HEK293 (cell line): ENCODE data around the gene HOXA10.

Source experiments
- ZNF184 ChIP-seq: fragments of 450-650 bp; IDR thresholded peaks from 2 replicates; pipeline ENCODE4 v1.5.1; 2018; ENCODE audit warnings: missing biosample characterization, mild to moderate bottlenecking, missing genetic modification characterization
- ZNF335 ChIP-seq: fragments of 450-650 bp; formaldehyde crosslinking; conservative IDR thresholded peaks from 2 replicates; pipeline ENCODE4 v1.5.1; 2016; ENCODE audit warnings: missing biosample characterization, missing genetic modification characterization
- ZNF37A ChIP-seq: fragments of 450-650 bp; IDR thresholded peaks from 2 replicates; pipeline ENCODE4 v1.5.1; 2018; ENCODE audit warnings: missing biosample characterization, missing genetic modification characterization
- ZNF394 ChIP-seq: fragments of 450-650 bp; formaldehyde crosslinking; IDR thresholded peaks from 2 replicates; pipeline ENCODE4 v1.5.1; 2016; ENCODE audit warnings: missing biosample characterization, missing genetic modification characterization, mild to moderate bottlenecking, moderate library complexity, borderline replicate concordance
- ZNF670 ChIP-seq: fragments of 450-650 bp; formaldehyde crosslinking; IDR thresholded peaks from 2 replicates; pipeline ENCODE4 v1.5.1; 2016; ENCODE audit warnings: missing biosample characterization, missing genetic modification characterization, low read depth
- TF ChIP-seq, protein P1 (sequence below): fragments of 450-650 bp; formaldehyde crosslinking; IDR thresholded peaks from 2 replicates; pipeline ENCODE4 v1.5.1; 2016; ENCODE audit warnings: missing biosample characterization, missing genetic modification characterization
- TF ChIP-seq, protein P2 (sequence below): fragments of 450-650 bp; formaldehyde crosslinking; IDR thresholded peaks from 2 replicates; pipeline ENCODE4 v1.5.1; 2017; ENCODE audit warnings: missing biosample characterization, missing genetic modification characterization
- TF ChIP-seq, protein P3 (sequence below): fragments of 450-650 bp; formaldehyde crosslinking; conservative IDR thresholded peaks from 2 replicates; pipeline ENCODE4 v1.5.1; 2016; ENCODE audit warnings: low read depth, missing biosample characterization, missing genetic modification characterization
- TF ChIP-seq, protein P4 (sequence below): fragments of 450-650 bp; IDR thresholded peaks from 2 replicates; pipeline ENCODE4 v1.5.1; 2018; ENCODE audit warnings: missing biosample characterization, mild to moderate bottlenecking, missing genetic modification characterization
- TF ChIP-seq, protein P5 (sequence below): fragments of 450-650 bp; formaldehyde crosslinking; IDR thresholded peaks from 2 replicates; pipeline ENCODE4 v1.5.1; 2016; ENCODE audit warnings: missing biosample characterization, missing genetic modification characterization
- TF ChIP-seq, protein P6 (sequence below): fragments of 450-650 bp; formaldehyde crosslinking; IDR thresholded peaks from 2 replicates; pipeline ENCODE4 v1.5.1; 2016; ENCODE audit warnings: missing biosample characterization, missing genetic modification characterization
- TF ChIP-seq, protein P7 (sequence below): fragments of 450-650 bp; formaldehyde crosslinking; conservative IDR thresholded peaks from 2 replicates; pipeline ENCODE4 v1.5.1; 2016; ENCODE audit warnings: low read depth, missing biosample characterization, missing genetic modification characterization
- TF ChIP-seq, protein P8 (sequence below): fragments of 450-650 bp; formaldehyde crosslinking; IDR thresholded peaks from 2 replicates; pipeline ENCODE4 v1.5.1; 2016; ENCODE audit warnings: missing biosample characterization, missing genetic modification characterization, low read depth
- TF ChIP-seq, protein P9 (sequence below): fragments of 450-650 bp; formaldehyde crosslinking; optimal IDR thresholded peaks from 2 replicates; pipeline ENCODE3; 2016; ENCODE audit warnings: missing biosample characterization, mild to moderate bottlenecking, missing genetic modification characterization

DNA sequence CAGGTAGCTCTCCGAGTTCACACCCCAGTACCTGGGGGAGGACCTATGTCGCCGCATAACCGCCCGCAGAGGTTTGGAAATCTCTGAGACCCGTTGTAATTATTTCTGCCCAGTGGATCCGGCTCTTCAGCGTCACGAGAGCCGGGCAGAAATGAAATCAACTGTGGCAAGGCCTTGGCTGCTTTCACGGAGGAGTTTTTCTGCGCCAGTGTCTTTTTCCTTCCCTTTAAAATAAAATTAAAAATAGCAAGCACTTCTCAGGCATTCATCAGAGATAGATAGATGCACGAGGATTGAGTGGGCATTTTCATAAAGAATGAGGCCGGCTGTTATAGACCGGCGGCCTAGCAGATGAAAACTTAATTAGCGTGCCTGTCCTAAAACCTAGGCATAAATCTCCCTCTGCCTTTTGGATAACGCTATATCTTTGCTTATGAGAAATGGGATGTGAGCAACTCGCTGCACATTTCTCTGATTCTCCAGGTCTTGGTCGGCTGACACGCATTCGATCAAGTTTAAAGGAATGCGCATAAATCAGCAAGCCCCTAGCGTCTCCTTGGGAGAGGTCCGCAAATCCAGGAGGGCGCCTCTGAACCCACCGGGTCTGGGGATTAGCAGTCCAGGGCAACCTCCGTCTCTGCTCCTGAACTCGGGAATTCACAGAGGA, 19.3 kb upstream of the HOXA10 start:
- TF ChIP-seq, protein P1, sequence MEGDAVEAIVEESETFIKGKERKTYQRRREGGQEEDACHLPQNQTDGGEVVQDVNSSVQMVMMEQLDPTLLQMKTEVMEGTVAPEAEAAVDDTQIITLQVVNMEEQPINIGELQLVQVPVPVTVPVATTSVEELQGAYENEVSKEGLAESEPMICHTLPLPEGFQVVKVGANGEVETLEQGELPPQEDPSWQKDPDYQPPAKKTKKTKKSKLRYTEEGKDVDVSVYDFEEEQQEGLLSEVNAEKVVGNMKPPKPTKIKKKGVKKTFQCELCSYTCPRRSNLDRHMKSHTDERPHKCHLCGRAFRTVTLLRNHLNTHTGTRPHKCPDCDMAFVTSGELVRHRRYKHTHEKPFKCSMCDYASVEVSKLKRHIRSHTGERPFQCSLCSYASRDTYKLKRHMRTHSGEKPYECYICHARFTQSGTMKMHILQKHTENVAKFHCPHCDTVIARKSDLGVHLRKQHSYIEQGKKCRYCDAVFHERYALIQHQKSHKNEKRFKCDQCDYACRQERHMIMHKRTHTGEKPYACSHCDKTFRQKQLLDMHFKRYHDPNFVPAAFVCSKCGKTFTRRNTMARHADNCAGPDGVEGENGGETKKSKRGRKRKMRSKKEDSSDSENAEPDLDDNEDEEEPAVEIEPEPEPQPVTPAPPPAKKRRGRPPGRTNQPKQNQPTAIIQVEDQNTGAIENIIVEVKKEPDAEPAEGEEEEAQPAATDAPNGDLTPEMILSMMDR (tag by site-specific recombination): no peak
- TF ChIP-seq ZNF670 (tag by site-specific recombination) (no peak), ZNF184 (tag by site-specific recombination) (no peak), ZNF394 (tag by site-specific recombination) (no peak), ZNF335 (tag by site-specific recombination) (no peak), ZNF37A (tag by site-specific recombination) (no peak)
- TF ChIP-seq, protein P2, sequence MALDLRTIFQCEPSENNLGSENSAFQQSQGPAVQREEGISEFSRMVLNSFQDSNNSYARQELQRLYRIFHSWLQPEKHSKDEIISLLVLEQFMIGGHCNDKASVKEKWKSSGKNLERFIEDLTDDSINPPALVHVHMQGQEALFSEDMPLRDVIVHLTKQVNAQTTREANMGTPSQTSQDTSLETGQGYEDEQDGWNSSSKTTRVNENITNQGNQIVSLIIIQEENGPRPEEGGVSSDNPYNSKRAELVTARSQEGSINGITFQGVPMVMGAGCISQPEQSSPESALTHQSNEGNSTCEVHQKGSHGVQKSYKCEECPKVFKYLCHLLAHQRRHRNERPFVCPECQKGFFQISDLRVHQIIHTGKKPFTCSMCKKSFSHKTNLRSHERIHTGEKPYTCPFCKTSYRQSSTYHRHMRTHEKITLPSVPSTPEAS (tag by site-specific recombination): no peak
- TF ChIP-seq, protein P3, sequence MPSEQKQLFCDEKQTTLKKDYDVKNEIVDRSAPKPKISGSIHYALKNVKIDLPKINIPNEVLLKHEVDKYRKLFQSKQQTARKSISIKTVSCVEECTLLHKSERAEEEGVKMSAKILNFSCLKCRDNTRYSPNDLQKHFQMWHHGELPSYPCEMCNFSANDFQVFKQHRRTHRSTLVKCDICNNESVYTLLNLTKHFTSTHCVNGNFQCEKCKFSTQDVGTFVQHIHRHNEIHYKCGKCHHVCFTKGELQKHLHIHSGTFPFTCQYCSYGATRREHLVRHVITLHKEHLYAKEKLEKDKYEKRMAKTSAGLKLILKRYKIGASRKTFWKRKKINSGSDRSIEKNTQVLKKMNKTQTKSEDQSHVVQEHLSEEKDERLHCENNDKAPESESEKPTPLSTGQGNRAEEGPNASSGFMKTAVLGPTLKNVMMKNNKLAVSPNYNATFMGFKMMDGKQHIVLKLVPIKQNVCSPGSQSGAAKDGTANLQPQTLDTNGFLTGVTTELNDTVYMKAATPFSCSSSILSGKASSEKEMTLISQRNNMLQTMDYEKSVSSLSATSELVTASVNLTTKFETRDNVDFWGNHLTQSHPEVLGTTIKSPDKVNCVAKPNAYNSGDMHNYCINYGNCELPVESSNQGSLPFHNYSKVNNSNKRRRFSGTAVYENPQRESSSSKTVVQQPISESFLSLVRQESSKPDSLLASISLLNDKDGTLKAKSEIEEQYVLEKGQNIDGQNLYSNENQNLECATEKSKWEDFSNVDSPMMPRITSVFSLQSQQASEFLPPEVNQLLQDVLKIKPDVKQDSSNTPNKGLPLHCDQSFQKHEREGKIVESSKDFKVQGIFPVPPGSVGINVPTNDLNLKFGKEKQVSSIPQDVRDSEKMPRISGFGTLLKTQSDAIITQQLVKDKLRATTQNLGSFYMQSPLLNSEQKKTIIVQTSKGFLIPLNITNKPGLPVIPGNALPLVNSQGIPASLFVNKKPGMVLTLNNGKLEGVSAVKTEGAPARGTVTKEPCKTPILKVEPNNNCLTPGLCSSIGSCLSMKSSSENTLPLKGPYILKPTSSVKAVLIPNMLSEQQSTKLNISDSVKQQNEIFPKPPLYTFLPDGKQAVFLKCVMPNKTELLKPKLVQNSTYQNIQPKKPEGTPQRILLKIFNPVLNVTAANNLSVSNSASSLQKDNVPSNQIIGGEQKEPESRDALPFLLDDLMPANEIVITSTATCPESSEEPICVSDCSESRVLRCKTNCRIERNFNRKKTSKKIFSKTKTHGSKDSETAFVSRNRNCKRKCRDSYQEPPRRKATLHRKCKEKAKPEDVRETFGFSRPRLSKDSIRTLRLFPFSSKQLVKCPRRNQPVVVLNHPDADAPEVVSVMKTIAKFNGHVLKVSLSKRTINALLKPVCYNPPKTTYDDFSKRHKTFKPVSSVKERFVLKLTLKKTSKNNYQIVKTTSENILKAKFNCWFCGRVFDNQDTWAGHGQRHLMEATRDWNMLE: no peak
- TF ChIP-seq, protein P4, sequence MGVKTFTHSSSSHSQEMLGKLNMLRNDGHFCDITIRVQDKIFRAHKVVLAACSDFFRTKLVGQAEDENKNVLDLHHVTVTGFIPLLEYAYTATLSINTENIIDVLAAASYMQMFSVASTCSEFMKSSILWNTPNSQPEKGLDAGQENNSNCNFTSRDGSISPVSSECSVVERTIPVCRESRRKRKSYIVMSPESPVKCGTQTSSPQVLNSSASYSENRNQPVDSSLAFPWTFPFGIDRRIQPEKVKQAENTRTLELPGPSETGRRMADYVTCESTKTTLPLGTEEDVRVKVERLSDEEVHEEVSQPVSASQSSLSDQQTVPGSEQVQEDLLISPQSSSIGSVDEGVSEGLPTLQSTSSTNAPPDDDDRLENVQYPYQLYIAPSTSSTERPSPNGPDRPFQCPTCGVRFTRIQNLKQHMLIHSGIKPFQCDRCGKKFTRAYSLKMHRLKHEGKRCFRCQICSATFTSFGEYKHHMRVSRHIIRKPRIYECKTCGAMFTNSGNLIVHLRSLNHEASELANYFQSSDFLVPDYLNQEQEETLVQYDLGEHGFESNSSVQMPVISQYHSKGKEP: no peak
- TF ChIP-seq, protein P5, sequence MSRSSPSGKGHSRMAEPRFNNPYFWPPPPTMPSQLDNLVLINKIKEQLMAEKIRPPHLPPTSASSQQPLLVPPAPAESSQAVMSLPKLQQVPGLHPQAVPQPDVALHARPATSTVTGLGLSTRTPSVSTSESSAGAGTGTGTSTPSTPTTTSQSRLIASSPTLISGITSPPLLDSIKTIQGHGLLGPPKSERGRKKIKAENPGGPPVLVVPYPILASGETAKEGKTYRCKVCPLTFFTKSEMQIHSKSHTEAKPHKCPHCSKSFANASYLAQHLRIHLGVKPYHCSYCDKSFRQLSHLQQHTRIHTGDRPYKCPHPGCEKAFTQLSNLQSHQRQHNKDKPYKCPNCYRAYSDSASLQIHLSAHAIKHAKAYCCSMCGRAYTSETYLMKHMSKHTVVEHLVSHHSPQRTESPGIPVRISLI (tag by site-specific recombination): no peak
- TF ChIP-seq, protein P6, sequence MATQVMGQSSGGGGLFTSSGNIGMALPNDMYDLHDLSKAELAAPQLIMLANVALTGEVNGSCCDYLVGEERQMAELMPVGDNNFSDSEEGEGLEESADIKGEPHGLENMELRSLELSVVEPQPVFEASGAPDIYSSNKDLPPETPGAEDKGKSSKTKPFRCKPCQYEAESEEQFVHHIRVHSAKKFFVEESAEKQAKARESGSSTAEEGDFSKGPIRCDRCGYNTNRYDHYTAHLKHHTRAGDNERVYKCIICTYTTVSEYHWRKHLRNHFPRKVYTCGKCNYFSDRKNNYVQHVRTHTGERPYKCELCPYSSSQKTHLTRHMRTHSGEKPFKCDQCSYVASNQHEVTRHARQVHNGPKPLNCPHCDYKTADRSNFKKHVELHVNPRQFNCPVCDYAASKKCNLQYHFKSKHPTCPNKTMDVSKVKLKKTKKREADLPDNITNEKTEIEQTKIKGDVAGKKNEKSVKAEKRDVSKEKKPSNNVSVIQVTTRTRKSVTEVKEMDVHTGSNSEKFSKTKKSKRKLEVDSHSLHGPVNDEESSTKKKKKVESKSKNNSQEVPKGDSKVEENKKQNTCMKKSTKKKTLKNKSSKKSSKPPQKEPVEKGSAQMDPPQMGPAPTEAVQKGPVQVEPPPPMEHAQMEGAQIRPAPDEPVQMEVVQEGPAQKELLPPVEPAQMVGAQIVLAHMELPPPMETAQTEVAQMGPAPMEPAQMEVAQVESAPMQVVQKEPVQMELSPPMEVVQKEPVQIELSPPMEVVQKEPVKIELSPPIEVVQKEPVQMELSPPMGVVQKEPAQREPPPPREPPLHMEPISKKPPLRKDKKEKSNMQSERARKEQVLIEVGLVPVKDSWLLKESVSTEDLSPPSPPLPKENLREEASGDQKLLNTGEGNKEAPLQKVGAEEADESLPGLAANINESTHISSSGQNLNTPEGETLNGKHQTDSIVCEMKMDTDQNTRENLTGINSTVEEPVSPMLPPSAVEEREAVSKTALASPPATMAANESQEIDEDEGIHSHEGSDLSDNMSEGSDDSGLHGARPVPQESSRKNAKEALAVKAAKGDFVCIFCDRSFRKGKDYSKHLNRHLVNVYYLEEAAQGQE (tag by site-specific recombination): no peak
- TF ChIP-seq, protein P7, sequence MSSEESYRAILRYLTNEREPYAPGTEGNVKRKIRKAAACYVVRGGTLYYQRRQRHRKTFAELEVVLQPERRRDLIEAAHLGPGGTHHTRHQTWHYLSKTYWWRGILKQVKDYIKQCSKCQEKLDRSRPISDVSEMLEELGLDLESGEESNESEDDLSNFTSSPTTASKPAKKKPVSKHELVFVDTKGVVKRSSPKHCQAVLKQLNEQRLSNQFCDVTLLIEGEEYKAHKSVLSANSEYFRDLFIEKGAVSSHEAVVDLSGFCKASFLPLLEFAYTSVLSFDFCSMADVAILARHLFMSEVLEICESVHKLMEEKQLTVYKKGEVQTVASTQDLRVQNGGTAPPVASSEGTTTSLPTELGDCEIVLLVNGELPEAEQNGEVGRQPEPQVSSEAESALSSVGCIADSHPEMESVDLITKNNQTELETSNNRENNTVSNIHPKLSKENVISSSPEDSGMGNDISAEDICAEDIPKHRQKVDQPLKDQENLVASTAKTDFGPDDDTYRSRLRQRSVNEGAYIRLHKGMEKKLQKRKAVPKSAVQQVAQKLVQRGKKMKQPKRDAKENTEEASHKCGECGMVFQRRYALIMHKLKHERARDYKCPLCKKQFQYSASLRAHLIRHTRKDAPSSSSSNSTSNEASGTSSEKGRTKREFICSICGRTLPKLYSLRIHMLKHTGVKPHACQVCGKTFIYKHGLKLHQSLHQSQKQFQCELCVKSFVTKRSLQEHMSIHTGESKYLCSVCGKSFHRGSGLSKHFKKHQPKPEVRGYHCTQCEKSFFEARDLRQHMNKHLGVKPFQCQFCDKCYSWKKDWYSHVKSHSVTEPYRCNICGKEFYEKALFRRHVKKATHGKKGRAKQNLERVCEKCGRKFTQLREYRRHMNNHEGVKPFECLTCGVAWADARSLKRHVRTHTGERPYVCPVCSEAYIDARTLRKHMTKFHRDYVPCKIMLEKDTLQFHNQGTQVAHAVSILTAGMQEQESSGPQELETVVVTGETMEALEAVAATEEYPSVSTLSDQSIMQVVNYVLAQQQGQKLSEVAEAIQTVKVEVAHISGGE (tag by site-specific recombination): no peak
- TF ChIP-seq, protein P8, sequence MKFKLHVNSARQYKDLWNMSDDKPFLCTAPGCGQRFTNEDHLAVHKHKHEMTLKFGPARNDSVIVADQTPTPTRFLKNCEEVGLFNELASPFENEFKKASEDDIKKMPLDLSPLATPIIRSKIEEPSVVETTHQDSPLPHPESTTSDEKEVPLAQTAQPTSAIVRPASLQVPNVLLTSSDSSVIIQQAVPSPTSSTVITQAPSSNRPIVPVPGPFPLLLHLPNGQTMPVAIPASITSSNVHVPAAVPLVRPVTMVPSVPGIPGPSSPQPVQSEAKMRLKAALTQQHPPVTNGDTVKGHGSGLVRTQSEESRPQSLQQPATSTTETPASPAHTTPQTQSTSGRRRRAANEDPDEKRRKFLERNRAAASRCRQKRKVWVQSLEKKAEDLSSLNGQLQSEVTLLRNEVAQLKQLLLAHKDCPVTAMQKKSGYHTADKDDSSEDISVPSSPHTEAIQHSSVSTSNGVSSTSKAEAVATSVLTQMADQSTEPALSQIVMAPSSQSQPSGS (tag by site-specific recombination): no peak
- TF ChIP-seq, protein P9, sequence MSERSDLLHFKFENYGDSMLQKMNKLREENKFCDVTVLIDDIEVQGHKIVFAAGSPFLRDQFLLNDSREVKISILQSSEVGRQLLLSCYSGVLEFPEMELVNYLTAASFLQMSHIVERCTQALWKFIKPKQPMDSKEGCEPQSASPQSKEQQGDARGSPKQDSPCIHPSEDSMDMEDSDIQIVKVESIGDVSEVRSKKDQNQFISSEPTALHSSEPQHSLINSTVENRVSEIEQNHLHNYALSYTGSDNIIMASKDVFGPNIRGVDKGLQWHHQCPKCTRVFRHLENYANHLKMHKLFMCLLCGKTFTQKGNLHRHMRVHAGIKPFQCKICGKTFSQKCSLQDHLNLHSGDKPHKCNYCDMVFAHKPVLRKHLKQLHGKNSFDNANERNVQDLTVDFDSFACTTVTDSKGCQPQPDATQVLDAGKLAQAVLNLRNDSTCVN (tag by site-specific recombination): no peak
